H9 (cell line): ENCODE measurements around the gene SRSF11. TPM values are rescaled to one million over a fixed set of nuclear protein-coding genes. Genes with fewer than 3 reads are reported as not detected.

Experiments used
- DNase-seq: peaks from one replicate; pipeline ENCODE4 v3.0.0-alpha.2; 2017
- H2AFZ ChIP-seq: one replicate; pipeline ENCODE4 v1.6.1; 2013; ENCODE audit warnings: mild to moderate bottlenecking, low read length, control low read depth, moderate library complexity
- H2AK5ac ChIP-seq: 2 replicates; pipeline ENCODE4 v1.6.1; 2013; ENCODE audit warnings: low read length, control low read depth, mixed read lengths; ENCODE audit not compliant: insufficient read length
- H2BK120ac ChIP-seq: one replicate; pipeline ENCODE4 v1.6.1; 2013; ENCODE audit warnings: low read depth, mild to moderate bottlenecking, low read length, control low read depth, inconsistent platforms; ENCODE audit not compliant: poor library complexity, severe bottlenecking
- H2BK12ac ChIP-seq: 2 replicates; pipeline ENCODE4 v1.6.1; 2013; ENCODE audit warnings: low read length, control low read depth, mixed read lengths, low read depth; ENCODE audit not compliant: insufficient read length
- H2BK15ac ChIP-seq: 2 replicates; pipeline ENCODE4 v1.6.1; 2013; ENCODE audit warnings: low read depth, low read length, control low read depth
- H2BK20ac ChIP-seq: one replicate; pipeline ENCODE4 v1.6.1; 2013; ENCODE audit warnings: low read depth, mild to moderate bottlenecking, low read length, control low read depth, inconsistent platforms; ENCODE audit not compliant: poor library complexity, severe bottlenecking
- H2BK5ac ChIP-seq: 2 replicates; pipeline ENCODE4 v1.6.1; 2013; ENCODE audit warnings: low read length, control low read depth, mixed read lengths; ENCODE audit not compliant: insufficient read length
- H3K14ac ChIP-seq: 2 replicates; pipeline ENCODE4 v1.6.1; 2013; ENCODE audit warnings: low read length, control low read depth; ENCODE audit not compliant: insufficient read depth
- H3K18ac ChIP-seq: 2 replicates; pipeline ENCODE4 v1.6.1; 2013; ENCODE audit warnings: low read depth, mild to moderate bottlenecking, mixed read lengths, low read length, control low read depth; ENCODE audit not compliant: insufficient read length
- H3K23ac ChIP-seq: 2 replicates; pipeline ENCODE4 v1.6.1; 2013; ENCODE audit warnings: low read length, control low read depth, mixed read lengths, low read depth; ENCODE audit not compliant: insufficient read length
- H3K23me2 ChIP-seq: 2 replicates; pipeline ENCODE4 v1.6.1; 2013; ENCODE audit warnings: low read depth, mild to moderate bottlenecking, mixed read lengths, low read length, control low read depth; ENCODE audit not compliant: insufficient read length, poor library complexity, severe bottlenecking
- H3K27ac ChIP-seq: 2 replicates; pipeline ENCODE4 v1.5.1; 2013; ENCODE audit warnings: low read length, control low read depth, mixed read lengths, low read depth; ENCODE audit not compliant: insufficient read length
- H3K27me3 ChIP-seq: 2 replicates; pipeline ENCODE4 v1.6.1; 2013; ENCODE audit warnings: low read length, control low read depth, inconsistent platforms; ENCODE audit not compliant: insufficient read depth
- H3K4ac ChIP-seq: 2 replicates; pipeline ENCODE4 v1.6.1; 2013; ENCODE audit warnings: low read depth, mild to moderate bottlenecking, control low read depth, inconsistent platforms, low read length, moderate library complexity
- H3K4me1 ChIP-seq: 2 replicates; pipeline ENCODE4 v1.6.1; 2013; ENCODE audit warnings: low read length, control low read depth, inconsistent platforms; ENCODE audit not compliant: insufficient read depth
- H3K4me2 ChIP-seq: 2 replicates; pipeline ENCODE4 v1.6.1; 2013; ENCODE audit warnings: low read length, control low read depth, mixed read lengths; ENCODE audit not compliant: insufficient read length, insufficient read depth
- H3K56ac ChIP-seq: 2 replicates; pipeline ENCODE4 v1.6.1; 2013; ENCODE audit warnings: low read depth, mild to moderate bottlenecking, mixed read lengths, low read length, control low read depth; ENCODE audit not compliant: insufficient read length
- H3K79me1 ChIP-seq: 2 replicates; pipeline ENCODE4 v1.6.1; 2013; ENCODE audit warnings: low read depth, mild to moderate bottlenecking, moderate library complexity, low read length, control low read depth, inconsistent platforms; ENCODE audit not compliant: insufficient read depth, poor library complexity, severe bottlenecking
- H3K79me2 ChIP-seq: 2 replicates; pipeline ENCODE4 v1.6.1; 2013; ENCODE audit warnings: low read length, control low read depth, inconsistent platforms; ENCODE audit not compliant: insufficient read depth
- H3K9ac ChIP-seq: 2 replicates; pipeline ENCODE4 v1.6.1; 2013; ENCODE audit warnings: low read length, control low read depth, mixed read lengths; ENCODE audit not compliant: insufficient read length; ENCODE audit errors: extremely low read depth
- H3K9me3 ChIP-seq: one replicate; pipeline ENCODE4 v1.6.1; 2013; ENCODE audit warnings: low read depth, low read length, inconsistent platforms; ENCODE audit not compliant: control insufficient read depth
- H3T11ph ChIP-seq: one replicate; pipeline ENCODE4 v1.6.1; 2013; ENCODE audit warnings: mild to moderate bottlenecking, low read length, control low read depth, inconsistent platforms
- H4K20me1 ChIP-seq: one replicate; pipeline ENCODE4 v1.6.1; 2013; ENCODE audit not compliant: control insufficient read depth, insufficient read length, insufficient read depth
- H4K5ac ChIP-seq: 2 replicates; pipeline ENCODE4 v1.6.1; 2013; ENCODE audit warnings: low read depth, mild to moderate bottlenecking, mixed read lengths, low read length, control low read depth; ENCODE audit not compliant: insufficient read length
- H4K8ac ChIP-seq: replicated peaks from 2 replicates; pipeline ENCODE4 v1.6.1; 2013; ENCODE audit warnings: low read length, control low read depth, mixed read lengths, low read depth; ENCODE audit not compliant: insufficient read length
- H4K91ac ChIP-seq: 2 replicates; pipeline ENCODE4 v1.6.1; 2013; ENCODE audit warnings: low read depth, mild to moderate bottlenecking, moderate library complexity, mixed read lengths, low read length, control low read depth; ENCODE audit not compliant: insufficient read length
- H3K27ac Mint-ChIP-seq, 3 experiments: 2 replicates in 2 of 3; 3 replicates in 1 of 3; pipeline ENCODE4 v1.8.0; 2020 to 2021; ENCODE audit warnings: mixed read lengths in 3 of 3, mild to moderate bottlenecking in 1 of 3, moderate library complexity in 1 of 3
- H3K27me3 Mint-ChIP-seq: 2 replicates; pipeline ENCODE4 v1.8.0; 2021; ENCODE audit warnings: low read depth, mild to moderate bottlenecking, moderate library complexity, mixed read lengths
- H3K36me3 Mint-ChIP-seq, 3 experiments: 2 replicates in 2 of 3; 3 replicates in 1 of 3; pipeline ENCODE4 v1.8.0; 2020 to 2021; ENCODE audit warnings: low read depth in 3 of 3, mixed read lengths in 3 of 3; ENCODE audit not compliant: insufficient read depth in 1 of 3
- H3K4me1 Mint-ChIP-seq, 2 experiments: 2 replicates each; pipeline ENCODE4 v1.8.0; 2020; ENCODE audit warnings: mixed read lengths in 2 of 2
- H3K4me3 Mint-ChIP-seq, 2 experiments: 2 replicates in 1 of 2; 3 replicates in 1 of 2; pipeline ENCODE4 v1.8.0; 2020 to 2021; ENCODE audit warnings: mild to moderate bottlenecking in 2 of 2, mixed read lengths in 2 of 2, moderate library complexity in 1 of 2
- H3K9me3 Mint-ChIP-seq, 2 experiments: 2 replicates in 1 of 2; 3 replicates in 1 of 2; pipeline ENCODE4 v1.8.0; 2020; ENCODE audit warnings: mild to moderate bottlenecking in 2 of 2, mixed read lengths in 2 of 2, moderate library complexity in 1 of 2
- CTCF ChIP-seq: fragments of 200-600 bp; sonication (generic); conservative IDR thresholded peaks from 3 replicates; pipeline ENCODE4 v1.8.0; 2021; ENCODE audit warnings: antibody characterized with exemption, mild to moderate bottlenecking
- WGBS: extraction: QIAGEN DNeasy Blood & Tissue Kit; methylation state at CpG from one replicate; pipeline ENCODE4 v1.1.7; 2013; ENCODE audit warnings: missing lambda C conversion rate, low lambda C conversion rate, mixed read lengths; ENCODE audit not compliant: insufficient read length; ENCODE audit errors: extremely low coverage; 5-methylcytosine and 5-hydroxymethylcytosine counted together
- total RNA-seq: library from RNA; stranded (reverse); gene quantifications from 2 replicates; pipeline ENCODE4 v1.2.1, GENCODE V29; 2021

SRSF11 gene
- total RNA-seq, 1 experiment from 2014 or later: 214 TPM

DNA sequence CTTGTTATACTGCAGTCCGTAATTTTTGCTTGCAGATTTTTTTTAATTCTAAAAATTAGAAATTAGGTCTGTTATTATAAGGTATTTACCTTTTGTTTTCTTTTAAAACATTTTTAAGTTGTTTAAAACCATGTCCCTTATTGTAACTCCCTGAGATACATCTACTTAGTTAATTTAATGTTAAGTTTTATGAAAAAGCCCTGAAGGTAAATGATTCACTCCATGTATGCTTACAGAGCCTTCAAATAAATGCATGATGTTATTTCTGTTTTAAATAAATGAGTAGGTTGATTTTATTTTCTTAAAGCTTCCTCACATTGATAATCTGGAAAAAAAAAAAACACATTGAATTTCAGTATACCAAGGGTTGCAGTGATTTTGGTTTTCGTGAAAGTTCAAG lies 7.5 kb downstream of the SRSF11 start:
- H2BK20ac ChIP-seq: no peak overlapping the region
- H3K79me2 ChIP-seq: peaks cover 18% of the 10 kb centered on the region; the same call in 1 of the 2 replicates
- Mint-ChIP-seq H3K4me3 (no peak overlapping the region), H3K4me1 (peaks cover 13 to 20% of the 10 kb centered on the region in 2 experiments), H3K36me3 (peaks cover 36 to 79% (median 72%) of the 10 kb centered on the region in 3 experiments), H3K27ac (no peak overlapping the region), H3K9me3 (no peaks in the 10 kb centered on the region; a peak in 1 of 5 replicates), H3K27me3 (no peaks in the 10 kb centered on the region)
- H3K4ac ChIP-seq: no peak overlapping the region
- H3T11ph ChIP-seq: no peak overlapping the region
- H2AK5ac ChIP-seq: no peak overlapping the region
- H2BK120ac ChIP-seq: no peak overlapping the region
- no peak overlapping the region for H2BK15ac ChIP-seq
- no peak overlapping the region for H3K18ac ChIP-seq
- no peaks in the 10 kb centered on the region for H3K9me3 ChIP-seq
- H2BK5ac ChIP-seq: no peak overlapping the region
- no peak for TF ChIP-seq CTCF
- no peak overlapping the region for H4K91ac ChIP-seq
- H4K8ac ChIP-seq: no peak overlapping the region
- no peak for DNase-seq
- H3K9ac ChIP-seq: no peak overlapping the region
- no peak overlapping the region for H3K23ac ChIP-seq
- no CpG with 5 or more reads among the region's 2 CpGs for WGBS
- H3K23me2 ChIP-seq: no peaks in the 10 kb centered on the region
- H2AFZ ChIP-seq: no peak overlapping the region
- no peak overlapping the region for H3K14ac ChIP-seq
- H3K27ac ChIP-seq: no peak overlapping the region
- H4K5ac ChIP-seq: no peak overlapping the region
- H3K27me3 ChIP-seq: no peaks in the 10 kb centered on the region
- H3K79me1 ChIP-seq: peaks cover 3% of the 10 kb centered on the region
- H3K56ac ChIP-seq: no peak overlapping the region
- no peaks in the 10 kb centered on the region for H4K20me1 ChIP-seq
- H2BK12ac ChIP-seq: no peak overlapping the region
- no peak overlapping the region for H3K4me2 ChIP-seq
- H3K4me1 ChIP-seq: no peaks in the 10 kb centered on the region
